GM12891 (cell line): ENCODE data around the gene SZT2.
"Not testable (repeated sequence)": the region's sequence is repeated elsewhere in the genome, so short reads cannot be mapped to it uniquely, and the experiment has no call there.

Experiments used
- DNase-seq: peaks from one replicate; pipeline ENCODE4 v3.0.0; 2011; ENCODE audit warnings: low spot score; ENCODE audit not compliant: insufficient read length
- FAIRE-seq: peaks from 2 replicates; lab custom pipeline; 2011; peaks lifted over from hg19 to GRCh38; lab: Jason Lieb, UNC
- PAX5 ChIP-seq: IDR thresholded peaks from 2 replicates; pipeline ENCODE4 v1.6.1; 2011; ENCODE audit warnings: low read length, moderate library complexity, mild to moderate bottlenecking; ENCODE audit not compliant: insufficient read depth, severe bottlenecking
- POLR2A ChIP-seq: IDR thresholded peaks from 2 replicates; pipeline ENCODE4 v1.6.1; 2011; ENCODE audit warnings: low read depth, low read length, control low read depth
- POLR2AphosphoS5 ChIP-seq: IDR thresholded peaks from 2 replicates; pipeline ENCODE4 v1.6.1; 2011; ENCODE audit warnings: low read depth, low read length, control low read depth
- POU2F2 ChIP-seq: IDR thresholded peaks from 2 replicates; pipeline ENCODE4 v1.6.1; 2011; ENCODE audit warnings: low read depth, mild to moderate bottlenecking, control low read depth, low read length, moderate library complexity
- SPI1 ChIP-seq: IDR thresholded peaks from 2 replicates; pipeline ENCODE4 v1.6.1; 2011; ENCODE audit warnings: low read depth, low read length, control low read depth
- TAF1 ChIP-seq: IDR thresholded peaks from 2 replicates; pipeline ENCODE4 v1.6.1; 2011; ENCODE audit warnings: low read depth, low read length, control low read depth

The SZT2 gene

GRCh38 chr1:43466403-43466802, 76.7 kb downstream of the SZT2 start:
- no peak for TF ChIP-seq SPI1
- no peak for TF ChIP-seq POU2F2
- no peak for TF ChIP-seq POLR2AphosphoS5
- TF ChIP-seq TAF1 = no peak
- TF ChIP-seq PAX5 = no peak
- TF ChIP-seq POLR2A = no peak
- DNase-seq (no peak), FAIRE-seq (no peak)

- no peak for FAIRE-seq
- no peak for DNase-seq
- TF ChIP-seq SPI1 = no peak
- TF ChIP-seq POU2F2 = no peak
- TF ChIP-seq PAX5 = no peak
- TF ChIP-seq POLR2AphosphoS5 = no peak
- no peak for TF ChIP-seq POLR2A
- TF ChIP-seq TAF1 = no peak
Observed at GRCh38 chr1:43468414-43468813, 78.7 kb downstream of the SZT2 start.

GRCh38 chr1:43469932-43470331, 80.2 kb downstream of the SZT2 start:
- FAIRE-seq (no peak), DNase-seq (no peak)
- TF ChIP-seq TAF1 (no peak), POU2F2 (no peak)

GRCh38 chr1:43472087-43472462, 82.4 kb downstream of the SZT2 start:
- TF ChIP-seq PAX5 (no peak), SPI1 (no peak), POLR2AphosphoS5 (no peak), POU2F2 (no peak), TAF1 (no peak), POLR2A (no peak)
- FAIRE-seq (no peak), DNase-seq (no peak)

GRCh38 chr1:43472463-43473151, 82.9 kb downstream of the SZT2 start:
- peak; percentile 90 for FAIRE-seq
- DNase-seq = not testable (repeated sequence)

GRCh38 chr1:43473463-43473862, 83.8 kb downstream of the SZT2 start:
- no peak for FAIRE-seq
- DNase-seq = no peak
- TF ChIP-seq PAX5 (no peak), POLR2AphosphoS5 (no peak), POU2F2 (no peak), SPI1 (no peak), TAF1 (no peak), POLR2A (no peak)

GRCh38 chr1:43475611-43476401, 86.1 kb downstream of the SZT2 start:
- peak; percentile 84 for FAIRE-seq
- not testable (repeated sequence) for DNase-seq

- TF ChIP-seq POLR2A (no peak), PAX5 (no peak), TAF1 (no peak)
- FAIRE-seq (no peak), DNase-seq (no peak)
Observed at GRCh38 chr1:43477716-43478115, 88.0 kb downstream of the SZT2 start.

GRCh38 chr1:43479414-43479813, 89.7 kb downstream of the SZT2 start:
- TF ChIP-seq POLR2A (no peak), PAX5 (no peak), POLR2AphosphoS5 (no peak), POU2F2 (no peak), SPI1 (no peak), TAF1 (no peak)
- DNase-seq = no peak
- no peak for FAIRE-seq

GRCh38 chr1:43481491-43481890, 91.8 kb downstream of the SZT2 start:
- no peak for FAIRE-seq
- no peak for DNase-seq
- TF ChIP-seq POLR2A (no peak), TAF1 (no peak), POLR2AphosphoS5 (no peak), SPI1 (no peak), PAX5 (no peak), POU2F2 (no peak)
